ENCODE data around the gene HSPE1. TPM values are rescaled to one million over a fixed set of nuclear protein-coding genes. Genes with fewer than 3 reads are reported as not detected.
A peak's percentile ranks its signal among the peaks of the same experiment; 100 is the strongest.

Gene HSPE1
- total and polyA plus RNA-seq, 5 donors from 2014 or later = 90.4 to 133 (median 112) TPM

GRCh38 chr2:197513915-197514314, 13.7 kb downstream of the HSPE1 start:
- Mint-ChIP-seq H3K4me3 (peak overlapping the region in 2 of 4 donors; percentile 21 to 100), H3K27ac (no peak overlapping the region), H3K36me3 (peaks cover 1% of the 10 kb centered on the region), H3K27me3 (peaks cover 6% of the 10 kb centered on the region), H3K4me1 (peaks cover 20 to 42% (median 32%) of the 10 kb centered on the region in 4 donors), H3K9me3 (no peaks in the 10 kb centered on the region)
- DNase-seq (no peak), ATAC-seq (ENCODE audit: low read depth in 2 of 2) (no peak)
- Histone ChIP-seq H3K9me3 (ENCODE audit: control insufficient read depth in 2 of 2, low read length in 2 of 2) (no peaks in the 10 kb centered on the region), H3K36me3 (ENCODE audit: control insufficient read depth, insufficient read depth, low read length) (no peaks in the 10 kb centered on the region), H3K27ac (ENCODE audit: insufficient read depth, low read length, poor library complexity, severe bottlenecking) (peak overlapping the region; percentile 92), H3K27me3 (ENCODE audit: control insufficient read depth, insufficient read depth, low read length) (no peaks in the 10 kb centered on the region), H3K4me3 (ENCODE audit: low read depth, low read length) (no peak overlapping the region), H3K4me1 (ENCODE audit: control insufficient read depth, insufficient read depth, low read length, poor library complexity, severe bottlenecking) (peaks cover 19% of the 10 kb centered on the region)

- DNase-seq (peak in 2 of 3 donors; percentile 18 to 55), ATAC-seq (ENCODE audit: low read depth in 2 of 2) (no peak)
- H3K9me3 ChIP-seq (ENCODE audit: control insufficient read depth in 2 of 2, low read length in 2 of 2) = no peaks in the 10 kb centered on the region
- peak overlapping the region; percentile 91 to 97 (median 93) for H3K27ac Mint-ChIP-seq
- peak overlapping the region; percentile 95 to 100 (median 98) for H3K4me3 Mint-ChIP-seq
- H3K36me3 Mint-ChIP-seq = peaks cover 9% of the 10 kb centered on the region
- H3K27me3 Mint-ChIP-seq = peaks cover 6% of the 10 kb centered on the region
- no peaks in the 10 kb centered on the region for H3K27me3 ChIP-seq (ENCODE audit: control insufficient read depth, insufficient read depth, low read length)
- H3K4me1 ChIP-seq (ENCODE audit: control insufficient read depth, insufficient read depth, low read length, poor library complexity, severe bottlenecking) = peaks cover 19% of the 10 kb centered on the region
- peaks cover 0 to 1% (median 0%) of the 10 kb centered on the region in 7 donors for H3K9me3 Mint-ChIP-seq
- peaks cover 27 to 50% (median 40%) of the 10 kb centered on the region in 4 donors for H3K4me1 Mint-ChIP-seq
- H3K27ac ChIP-seq (ENCODE audit: insufficient read depth, low read length, poor library complexity, severe bottlenecking) = peak overlapping the region; percentile 92
- peaks cover 2% of the 10 kb centered on the region for H3K36me3 ChIP-seq (ENCODE audit: control insufficient read depth, insufficient read depth, low read length)
- peak overlapping the region; percentile 99 for H3K4me3 ChIP-seq (ENCODE audit: low read depth, low read length)
These were observed 14.6 kb downstream of the HSPE1 start for GRCh38 chr2:197514754-197515153.

- no peak for ATAC-seq (ENCODE audit: low read depth in 2 of 2)
- H3K9me3 ChIP-seq (ENCODE audit: control insufficient read depth in 2 of 2, low read length in 2 of 2) = no peaks in the 10 kb centered on the region
- H3K4me3 Mint-ChIP-seq = peak overlapping the region; percentile 95 to 100 (median 98)
- H3K4me3 ChIP-seq (ENCODE audit: low read depth, low read length) = peak overlapping the region; percentile 99
- peaks cover 6% of the 10 kb centered on the region for H3K27me3 Mint-ChIP-seq
- peaks cover 6% of the 10 kb centered on the region for H3K36me3 ChIP-seq (ENCODE audit: control insufficient read depth, insufficient read depth, low read length)
- DNase-seq = no peak
- H3K4me1 Mint-ChIP-seq = peaks cover 25 to 56% (median 44%) of the 10 kb centered on the region in 4 donors
- peak overlapping the region; percentile 92 for H3K27ac ChIP-seq (ENCODE audit: insufficient read depth, low read length, poor library complexity, severe bottlenecking)
- H3K27me3 ChIP-seq (ENCODE audit: control insufficient read depth, insufficient read depth, low read length) = no peaks in the 10 kb centered on the region
- peaks cover 19% of the 10 kb centered on the region for H3K4me1 ChIP-seq (ENCODE audit: control insufficient read depth, insufficient read depth, low read length, poor library complexity, severe bottlenecking)
- peak overlapping the region; percentile 91 to 97 (median 93) for H3K27ac Mint-ChIP-seq
- H3K9me3 Mint-ChIP-seq = peaks cover 0 to 1% (median 0%) of the 10 kb centered on the region in 7 donors
- H3K36me3 Mint-ChIP-seq = peaks cover 11% of the 10 kb centered on the region
These were observed 15.1 kb downstream of the HSPE1 start for GRCh38 chr2:197515315-197515738.

- Mint-ChIP-seq H3K36me3 (peaks cover 17% of the 10 kb centered on the region), H3K9me3 (peaks cover 0 to 3% (median 0%) of the 10 kb centered on the region in 7 donors), H3K4me1 (peaks cover 27 to 59% (median 47%) of the 10 kb centered on the region in 4 donors), H3K27me3 (peaks cover 6% of the 10 kb centered on the region), H3K27ac (peak within 1 kb of the TSS; percentile 91 to 100 (median 93)), H3K4me3 (peak within 1 kb of the TSS; percentile 95 to 100 (median 98))
- Histone ChIP-seq H3K36me3 (ENCODE audit: control insufficient read depth, insufficient read depth, low read length) (peaks cover 10% of the 10 kb centered on the region), H3K4me1 (ENCODE audit: control insufficient read depth, insufficient read depth, low read length, poor library complexity, severe bottlenecking) (peaks cover 19% of the 10 kb centered on the region), H3K27me3 (ENCODE audit: control insufficient read depth, insufficient read depth, low read length) (no peaks in the 10 kb centered on the region), H3K27ac (ENCODE audit: insufficient read depth, low read length, poor library complexity, severe bottlenecking) (peak within 1 kb of the TSS; percentile 92), H3K4me3 (ENCODE audit: low read depth, low read length) (peak within 1 kb of the TSS; percentile 99), H3K9me3 (ENCODE audit: control insufficient read depth in 2 of 2, low read length in 2 of 2) (no peaks in the 10 kb centered on the region)
- DNase-seq (peak; percentile 91 to 97 (median 93)), ATAC-seq (ENCODE audit: low read depth in 2 of 2) (peak; percentile 92 to 94)
These were observed 15.7 kb downstream of the HSPE1 start, which contains the start of gene MOB4 for GRCh38 chr2:197515739-197516392. TSS of gene MOB4 (plus strand) at chr2:197516066. CDS start at chr2:197516087, 21 bp downstream.

GRCh38 chr2:197516393-197516761, 16.2 kb downstream of the HSPE1 start:
- DNase-seq (peak in 1 of 3 donors; percentile 41), ATAC-seq (ENCODE audit: low read depth in 2 of 2) (no peak)
- H3K27me3 Mint-ChIP-seq = peaks cover 6% of the 10 kb centered on the region
- Histone ChIP-seq H3K27ac (ENCODE audit: insufficient read depth, low read length, poor library complexity, severe bottlenecking) (peak overlapping the region; percentile 92), H3K4me1 (ENCODE audit: control insufficient read depth, insufficient read depth, low read length, poor library complexity, severe bottlenecking) (peaks cover 19% of the 10 kb centered on the region), H3K27me3 (ENCODE audit: control insufficient read depth, insufficient read depth, low read length) (no peaks in the 10 kb centered on the region), H3K36me3 (ENCODE audit: control insufficient read depth, insufficient read depth, low read length) (peaks cover 12% of the 10 kb centered on the region), H3K4me3 (ENCODE audit: low read depth, low read length) (peak overlapping the region; percentile 88), H3K9me3 (ENCODE audit: control insufficient read depth in 2 of 2, low read length in 2 of 2) (no peaks in the 10 kb centered on the region)
- H3K9me3 Mint-ChIP-seq = peaks cover 0 to 6% (median 0%) of the 10 kb centered on the region in 7 donors
- peaks cover 22% of the 10 kb centered on the region for H3K36me3 Mint-ChIP-seq
- peaks cover 29 to 63% (median 49%) of the 10 kb centered on the region in 4 donors for H3K4me1 Mint-ChIP-seq
- peak overlapping the region; percentile 95 to 100 (median 98) for H3K4me3 Mint-ChIP-seq
- peak overlapping the region; percentile 91 to 100 (median 93) for H3K27ac Mint-ChIP-seq

DNA sequence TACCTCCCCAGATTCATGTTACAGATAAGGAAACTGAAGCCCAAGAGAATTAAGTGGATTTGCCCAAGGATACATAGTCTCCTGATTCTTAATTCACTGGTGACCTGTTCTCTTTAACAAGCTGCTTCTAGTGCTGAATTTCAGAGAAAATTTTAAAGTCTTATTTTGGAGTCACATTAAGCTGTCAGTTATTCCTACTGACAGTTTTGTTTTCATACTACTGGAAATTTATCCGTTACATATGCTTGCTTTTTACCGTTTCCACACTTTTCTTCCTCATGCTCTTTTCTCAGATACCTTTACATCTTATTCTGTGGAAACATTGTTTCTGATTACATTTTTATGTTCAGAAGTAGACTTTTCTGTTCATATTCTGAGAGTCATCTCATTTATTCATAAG, 17.0 kb downstream of the HSPE1 start:
- H3K9me3 ChIP-seq (ENCODE audit: control insufficient read depth in 2 of 2, low read length in 2 of 2) = no peaks in the 10 kb centered on the region
- H3K27me3 Mint-ChIP-seq = peaks cover 6% of the 10 kb centered on the region
- H3K27me3 ChIP-seq (ENCODE audit: control insufficient read depth, insufficient read depth, low read length) = no peaks in the 10 kb centered on the region
- peak overlapping the region; percentile 29 to 100 (median 91) for H3K27ac Mint-ChIP-seq
- peaks cover 32 to 67% (median 49%) of the 10 kb centered on the region in 4 donors for H3K4me1 Mint-ChIP-seq
- H3K36me3 ChIP-seq (ENCODE audit: control insufficient read depth, insufficient read depth, low read length) = peaks cover 12% of the 10 kb centered on the region
- peak overlapping the region; percentile 88 for H3K4me3 ChIP-seq (ENCODE audit: low read depth, low read length)
- peaks cover 0 to 10% (median 0%) of the 10 kb centered on the region in 7 donors for H3K9me3 Mint-ChIP-seq
- H3K36me3 Mint-ChIP-seq = peaks cover 25% of the 10 kb centered on the region
- DNase-seq (no peak), ATAC-seq (ENCODE audit: low read depth in 2 of 2) (no peak)
- H3K4me1 ChIP-seq (ENCODE audit: control insufficient read depth, insufficient read depth, low read length, poor library complexity, severe bottlenecking) = peaks cover 19% of the 10 kb centered on the region
- peak overlapping the region; percentile 92 for H3K27ac ChIP-seq (ENCODE audit: insufficient read depth, low read length, poor library complexity, severe bottlenecking)
- H3K4me3 Mint-ChIP-seq = peak overlapping the region; percentile 95 to 100 (median 98)

DNA sequence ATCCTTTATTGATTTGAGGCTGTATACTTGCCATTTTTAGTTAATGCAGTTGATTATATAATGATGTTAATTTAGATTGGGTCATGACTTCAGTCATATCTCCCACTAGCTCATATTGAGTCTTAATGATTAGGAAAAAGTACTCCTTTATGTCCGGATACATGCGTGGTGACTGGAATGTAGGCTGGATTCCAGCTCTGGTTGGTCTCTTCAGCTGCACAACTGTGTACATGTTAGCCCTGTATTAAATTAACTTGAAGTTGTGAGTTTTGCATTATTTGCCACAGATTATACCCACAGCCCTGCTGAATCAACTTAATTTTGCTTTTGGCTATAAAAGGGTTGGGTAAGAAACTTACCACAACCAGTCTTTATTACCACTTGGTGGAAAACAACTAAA, 38.2 kb downstream of the HSPE1 start:
- peaks cover 32 to 63% (median 43%) of the 10 kb centered on the region in 4 donors for H3K4me1 Mint-ChIP-seq
- H3K27me3 Mint-ChIP-seq = no peaks in the 10 kb centered on the region
- Histone ChIP-seq H3K36me3 (ENCODE audit: control insufficient read depth, insufficient read depth, low read length) (peaks cover 74% of the 10 kb centered on the region), H3K4me1 (ENCODE audit: control insufficient read depth, insufficient read depth, low read length, poor library complexity, severe bottlenecking) (peaks cover 9% of the 10 kb centered on the region), H3K27ac (ENCODE audit: insufficient read depth, low read length, poor library complexity, severe bottlenecking) (no peak overlapping the region), H3K4me3 (ENCODE audit: low read depth, low read length) (peak overlapping the region; percentile 33), H3K9me3 (ENCODE audit: control insufficient read depth in 2 of 2, low read length in 2 of 2) (no peaks in the 10 kb centered on the region), H3K27me3 (ENCODE audit: control insufficient read depth, insufficient read depth, low read length) (no peaks in the 10 kb centered on the region)
- ATAC-seq (ENCODE audit: low read depth in 2 of 2) (no peak), DNase-seq (no peak)
- H3K4me3 Mint-ChIP-seq = peak overlapping the region in 1 of 4 donors; percentile 31
- peaks cover 54% of the 10 kb centered on the region for H3K36me3 Mint-ChIP-seq
- no peaks in the 10 kb centered on the region for H3K9me3 Mint-ChIP-seq
- peak overlapping the region; percentile 26 to 82 (median 48) for H3K27ac Mint-ChIP-seq
